Left lobe of liver (tissue), 2 donors: ENCODE data around the gene MDFI. TPM values are rescaled to one million over a fixed set of nuclear protein-coding genes. Genes with fewer than 3 reads are reported as not detected.
"Not testable (repeated sequence)": the region's sequence is repeated elsewhere in the genome, so short reads cannot be mapped to it uniquely, and the experiment has no call there.

Experiments used
- ATAC-seq: fragments of 200-7000 bp; cut with Tn5 transposase; one replicate; pipeline ENCODE4 v1.9.1; 2020; ENCODE audit warnings: mild to moderate bottlenecking, moderate library complexity
- DNase-seq: peaks from one replicate; pipeline ENCODE4 v3.0.0-alpha.2; 2020; ENCODE audit warnings: low spot score
- total RNA-seq: library from RNA; stranded (reverse); gene quantifications from one replicate; pipeline ENCODE4 v1.2.1, GENCODE V29; 2021
- donor health status: DM: no; HTN: no; CAD: no; lungs with moderate emphysema.
- donor health status: DM: no; HTN: yes; CAD: no.

Gene MDFI
- total RNA-seq, 1 donor from 2014 or later, result not detected

DNA sequence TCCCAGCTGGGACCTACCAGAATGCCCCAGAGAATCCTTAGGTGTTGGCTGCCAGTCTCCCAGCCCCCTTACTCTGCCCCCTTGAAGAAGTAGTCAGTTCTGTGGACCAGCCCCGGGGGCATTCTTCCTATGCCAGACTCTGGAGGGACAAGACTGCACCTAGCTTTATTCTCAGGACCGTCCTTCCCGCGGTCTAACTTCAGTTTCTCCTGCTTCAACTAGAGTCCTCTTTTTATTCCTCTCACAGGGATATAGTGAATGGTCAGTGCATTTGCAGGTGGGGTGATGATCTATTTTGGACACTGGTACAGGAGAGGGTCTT, 35.9 kb upstream of the MDFI start:
- ATAC-seq (no peak), DNase-seq (no peak)

DNA sequence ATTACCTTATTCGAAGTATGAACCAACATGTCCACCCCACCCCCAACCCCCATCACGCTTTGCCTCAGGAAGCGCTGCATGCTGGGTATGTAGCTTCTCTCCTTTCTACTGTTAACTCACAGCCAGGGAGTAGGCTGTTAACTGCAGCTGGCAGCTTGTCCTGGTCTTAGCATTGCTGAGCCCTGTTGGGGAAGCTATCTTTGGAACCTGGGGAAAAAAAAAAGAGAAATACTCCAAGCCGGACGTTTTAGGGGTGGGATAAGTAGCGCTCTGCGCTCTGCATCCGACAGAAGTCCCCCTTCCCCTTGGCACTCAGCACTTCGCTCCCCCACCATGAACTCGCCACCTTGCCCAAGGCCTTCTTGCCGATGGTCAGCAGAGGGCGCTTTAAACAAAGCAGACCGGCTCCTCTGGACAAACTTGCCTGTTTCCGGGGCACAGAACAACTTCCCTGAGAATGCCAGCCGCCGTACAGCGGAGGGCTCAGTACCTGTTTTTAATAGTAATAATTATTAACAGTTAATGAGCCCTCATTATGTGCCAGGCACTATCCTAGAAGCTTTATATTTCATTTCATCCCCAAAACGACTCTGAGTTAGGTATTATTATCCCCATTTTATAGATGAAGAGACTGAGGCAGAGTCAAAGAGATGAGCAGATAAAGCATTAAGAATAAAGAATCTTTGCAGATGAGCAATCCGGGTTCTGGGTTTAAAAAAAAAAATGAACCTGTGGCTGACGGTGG, 35.2 kb upstream of the MDFI start:
- ATAC-seq, result peak; percentile 83
- peak; percentile 76 for DNase-seq

DNA sequence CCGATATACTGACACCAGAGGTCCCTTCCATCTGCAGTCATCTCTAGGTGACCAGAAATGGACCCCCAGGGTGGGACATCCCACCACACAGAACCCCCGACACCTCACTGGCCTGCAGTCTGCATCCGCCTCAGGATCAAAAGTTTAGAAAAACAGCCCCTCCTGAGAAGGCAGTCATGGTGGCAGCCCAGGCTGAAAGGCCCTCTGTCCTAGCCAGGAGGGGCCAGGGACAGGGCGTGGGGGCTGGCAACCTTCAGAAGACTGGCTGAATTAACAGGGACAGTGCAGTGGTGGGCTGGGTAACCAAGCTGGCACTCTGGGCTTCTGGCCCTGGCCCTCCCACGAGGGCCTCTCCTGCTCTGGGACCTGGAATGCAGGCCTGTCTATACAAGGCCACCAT, 34.3 kb upstream of the MDFI start:
- DNase-seq, result no peak
- no peak for ATAC-seq

DNA sequence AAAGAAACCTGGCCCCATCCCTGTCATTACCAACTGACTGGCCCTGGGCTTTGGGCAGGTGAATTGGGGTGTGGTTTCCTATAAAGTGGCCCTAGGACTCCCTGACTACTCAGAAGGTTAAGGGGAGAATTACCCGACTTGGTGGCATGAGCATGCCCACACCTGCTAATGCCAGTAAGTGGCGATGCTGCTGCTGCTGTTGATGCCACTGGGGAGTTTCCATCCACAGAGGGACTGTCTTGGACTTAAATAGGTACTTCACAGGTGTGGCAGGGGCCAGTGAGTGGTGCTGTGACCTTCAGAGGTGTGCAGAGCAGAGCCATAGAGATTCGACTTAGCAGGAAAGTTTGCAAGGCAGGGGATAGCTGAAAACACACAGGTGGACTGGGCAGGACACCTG, 32.6 kb upstream of the MDFI start:
- no peak for DNase-seq
- ATAC-seq, result no peak

DNA sequence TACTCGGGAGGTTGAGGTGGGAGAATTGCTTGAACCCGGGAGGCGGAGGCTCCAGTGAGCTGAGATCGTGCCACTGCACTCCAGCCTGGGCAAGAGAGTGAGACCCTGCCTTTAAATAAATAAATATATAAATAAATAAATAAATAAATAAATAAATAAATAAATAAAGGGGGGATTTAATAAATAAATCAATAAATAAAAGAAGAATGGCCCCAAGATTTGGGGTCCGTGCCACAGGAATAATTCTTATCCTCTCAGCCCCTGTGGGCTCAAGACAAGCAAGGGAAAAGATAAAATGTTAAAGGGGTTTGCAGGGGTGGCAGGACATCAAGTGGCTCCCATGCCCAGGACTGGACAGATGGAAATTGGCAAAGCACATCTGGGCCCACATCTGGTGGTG, 31.2 kb upstream of the MDFI start:
- no peak for DNase-seq
- no peak for ATAC-seq

DNA sequence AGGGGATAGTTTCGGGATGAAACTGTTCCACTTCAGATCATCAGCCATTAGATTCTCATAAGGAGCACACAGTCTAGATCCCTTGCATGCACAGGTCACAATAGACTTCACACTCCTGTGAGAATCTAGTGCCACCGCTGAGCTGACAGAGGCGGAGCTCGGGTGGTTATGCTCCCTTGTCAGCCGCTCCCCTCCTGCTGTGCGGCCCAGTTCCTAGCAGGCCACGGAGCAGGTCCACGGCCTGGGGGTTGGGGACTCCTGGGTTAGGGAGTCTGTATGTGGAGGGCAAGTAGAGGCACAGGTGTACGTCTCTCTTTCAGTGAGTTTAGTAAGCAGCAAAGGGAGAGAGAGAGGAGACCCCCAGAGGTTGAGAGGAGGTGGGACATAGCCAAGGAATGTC, 30.5 kb upstream of the MDFI start:
- ATAC-seq, result no peak
- DNase-seq, result no peak

DNA sequence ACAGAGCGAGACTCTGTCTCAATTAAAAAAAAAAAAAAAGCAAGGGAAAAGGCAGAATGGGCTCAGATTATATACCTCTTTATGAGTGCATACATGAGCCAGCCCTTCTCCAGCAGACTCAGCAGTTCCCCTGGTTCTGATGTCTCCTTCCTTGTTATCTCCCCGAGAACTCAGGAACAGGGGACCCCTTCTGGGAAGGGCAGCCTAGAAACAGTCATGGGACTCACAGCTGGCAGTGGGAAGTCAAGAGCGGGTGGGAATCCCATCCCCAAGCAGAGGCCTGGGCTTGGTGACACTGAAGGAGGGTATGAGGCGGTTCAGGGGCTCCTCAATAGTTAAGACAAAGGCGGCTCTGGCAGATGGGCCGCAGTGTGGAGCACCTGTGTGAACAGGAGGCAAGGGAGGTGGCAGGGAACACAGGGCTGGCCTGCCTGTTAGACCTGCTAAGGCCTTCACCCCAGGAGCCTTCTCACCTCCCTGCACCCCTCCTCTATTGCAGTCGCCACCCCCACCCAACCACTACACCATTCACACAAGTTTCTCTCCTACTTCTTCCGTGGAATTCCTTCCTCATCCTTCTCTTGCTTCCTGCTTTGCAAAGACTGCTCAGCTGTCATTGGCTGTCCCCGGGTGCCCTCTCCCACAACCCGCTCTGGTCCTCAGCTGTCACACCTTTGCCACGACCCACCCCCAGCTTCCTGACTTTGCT, 29.7 kb upstream of the MDFI start:
- ATAC-seq, result no peak
- no peak for DNase-seq

DNA sequence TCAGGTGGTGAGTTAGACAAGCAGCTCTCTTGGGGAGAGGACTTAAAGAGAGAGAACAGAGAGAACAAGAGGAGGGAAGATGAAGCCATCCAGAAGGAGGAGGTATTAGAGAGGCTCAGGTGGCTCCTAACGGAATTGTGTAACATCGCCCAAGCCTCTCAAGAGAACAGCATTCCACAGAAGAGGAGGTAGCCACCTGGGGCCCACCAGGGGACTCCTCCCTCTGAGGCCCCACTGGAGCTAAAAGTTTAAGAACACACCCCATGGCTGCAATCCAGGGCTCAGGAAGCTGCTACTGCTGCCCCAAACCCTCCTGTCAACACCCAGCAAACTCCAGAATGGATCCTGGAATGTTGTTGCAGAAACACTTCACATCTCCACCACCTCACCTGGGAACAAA, 23.6 kb upstream of the MDFI start:
- DNase-seq (no peak), ATAC-seq (no peak)

DNA sequence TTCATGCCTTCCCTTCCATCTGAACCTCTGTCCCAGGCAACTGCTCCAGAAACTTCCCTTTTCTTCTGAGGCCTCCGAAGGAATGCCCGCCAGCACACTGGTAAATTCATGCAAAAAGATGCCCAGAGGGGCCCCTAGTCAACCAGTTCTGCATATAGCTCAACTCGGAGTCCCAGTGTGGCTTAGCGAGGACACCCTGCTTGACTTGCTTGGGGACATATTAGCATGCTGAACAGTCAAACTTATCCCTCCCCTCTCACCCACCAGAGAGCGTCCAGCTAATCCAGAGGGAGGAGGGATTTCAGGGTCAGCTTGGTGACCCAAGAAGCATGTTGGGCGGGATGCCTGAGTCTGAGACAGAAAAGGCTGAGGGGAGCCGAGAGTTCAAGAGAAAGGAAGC, 23.0 kb upstream of the MDFI start:
- no peak for ATAC-seq

DNA sequence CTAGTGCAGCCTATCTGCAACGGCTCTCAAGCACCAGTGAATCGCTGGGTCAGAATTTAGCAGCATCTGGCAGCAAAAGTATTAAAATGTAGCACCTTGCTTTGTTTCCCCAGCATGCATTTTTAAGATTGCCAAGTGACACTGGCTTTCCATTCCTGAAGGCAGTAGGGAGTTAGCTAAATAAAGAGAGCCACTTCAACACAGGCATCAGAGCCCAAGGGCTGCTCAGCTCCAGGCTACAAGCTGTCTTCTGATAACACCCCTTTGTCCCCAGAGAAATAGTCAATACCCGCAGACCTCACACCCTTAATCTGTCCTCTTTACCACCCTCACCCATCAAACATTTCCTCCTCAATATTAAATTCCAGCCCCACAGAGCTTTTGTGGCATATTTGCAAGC, 19.7 kb upstream of the MDFI start:
- no peak for ATAC-seq
- no peak for DNase-seq

More for the DNA sequence above, 23.0 kb upstream of the MDFI start:
- DNase-seq, result no peak

DNA sequence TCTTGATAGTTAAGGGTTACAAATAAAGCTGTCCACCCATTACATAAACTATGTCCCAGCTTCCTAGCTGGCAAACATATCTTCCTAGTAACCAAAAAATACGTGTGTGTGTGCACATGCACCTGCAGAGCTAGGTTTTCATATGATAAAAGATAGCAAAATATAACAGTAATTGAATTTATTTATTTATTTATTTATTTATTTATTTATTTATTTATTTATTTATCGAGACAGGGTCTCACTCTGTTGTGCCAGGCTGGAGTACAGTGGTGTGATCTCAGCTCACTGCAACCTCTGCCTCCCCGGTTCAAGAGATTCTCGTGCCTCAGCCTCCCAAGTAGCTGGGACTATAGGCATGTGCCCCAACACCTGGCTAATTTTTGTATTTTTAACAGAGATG, 19.1 kb upstream of the MDFI start:
- ATAC-seq, DNase-seq: not testable (repeated sequence)

DNA sequence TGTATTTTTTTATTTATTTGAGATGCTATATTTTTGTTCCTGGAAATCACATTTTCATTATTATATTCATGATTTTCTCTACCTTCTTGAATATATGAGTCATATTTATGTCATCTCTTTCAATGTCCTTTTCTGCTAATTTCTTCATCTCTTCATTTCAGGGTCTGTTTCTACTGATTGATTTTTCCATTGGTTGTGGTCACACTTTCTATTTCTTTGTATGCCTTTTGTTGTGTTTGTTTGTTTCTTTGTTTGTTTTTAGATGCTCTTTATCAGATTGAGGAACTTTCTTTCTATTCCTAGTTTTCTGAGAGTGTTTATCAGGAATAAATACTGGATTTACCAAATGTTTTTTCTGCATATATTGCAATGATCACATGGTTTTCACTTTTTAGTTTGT, 16.9 kb upstream of the MDFI start:
- DNase-seq, result no peak
- ATAC-seq, result no peak

DNA sequence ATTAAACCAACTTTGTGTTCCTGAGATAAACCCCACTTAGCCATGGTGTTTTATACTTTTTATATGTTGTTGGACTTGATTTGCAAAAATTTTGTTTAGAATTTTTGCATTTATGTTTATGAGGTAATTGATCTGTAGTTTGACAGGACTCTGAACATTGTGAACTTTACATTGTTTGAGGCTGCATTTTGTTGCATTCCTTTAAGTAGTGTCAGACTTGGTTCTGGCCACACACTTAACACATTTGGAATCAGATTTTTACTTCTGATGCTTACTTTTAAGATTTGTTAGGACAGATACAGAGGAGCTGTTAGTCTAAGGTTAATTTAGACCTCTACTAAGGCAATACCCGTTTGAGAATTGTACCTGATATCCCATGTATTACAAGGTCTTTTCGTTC, 16.5 kb upstream of the MDFI start:
- DNase-seq (no peak), ATAC-seq (no peak)

DNA sequence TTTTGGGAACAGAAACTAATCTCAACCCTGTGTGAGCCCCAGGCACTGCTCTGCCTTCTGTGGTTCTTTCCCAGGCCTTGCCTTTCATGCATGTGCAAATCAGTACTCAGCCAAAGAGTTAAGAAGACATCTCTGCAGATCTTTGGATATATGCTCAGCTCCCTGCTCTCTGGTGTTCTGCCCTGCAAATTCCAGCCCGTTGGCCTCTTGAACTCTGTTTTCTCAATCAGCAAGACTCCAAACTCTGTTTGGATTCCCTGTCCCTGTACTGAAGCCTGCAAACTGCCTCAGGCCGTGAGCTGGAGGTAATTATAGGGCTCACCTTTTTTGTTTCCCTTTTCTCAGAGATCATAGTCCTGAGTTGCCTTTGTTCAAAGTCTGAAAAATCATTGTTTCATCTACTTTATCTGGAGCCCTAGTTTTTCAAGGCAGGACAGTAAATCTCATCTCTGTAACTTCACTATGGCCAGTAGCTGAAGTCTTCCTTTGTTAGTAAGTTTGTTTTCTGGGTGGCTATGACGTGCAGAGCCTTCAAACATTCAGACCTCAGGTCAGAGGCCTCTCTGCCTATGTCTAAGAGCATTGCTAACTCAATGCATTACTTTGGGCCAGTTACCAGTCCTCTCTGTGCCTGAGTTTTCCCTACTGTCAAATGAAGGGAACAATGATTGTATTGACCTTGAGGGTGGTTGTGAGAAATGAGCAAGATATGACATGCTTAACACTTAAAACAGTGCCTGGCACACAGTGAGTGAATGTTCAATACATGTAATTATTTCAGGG, 15.9 kb upstream of the MDFI start:
- ATAC-seq (peak; percentile 47), DNase-seq (no peak)

DNA sequence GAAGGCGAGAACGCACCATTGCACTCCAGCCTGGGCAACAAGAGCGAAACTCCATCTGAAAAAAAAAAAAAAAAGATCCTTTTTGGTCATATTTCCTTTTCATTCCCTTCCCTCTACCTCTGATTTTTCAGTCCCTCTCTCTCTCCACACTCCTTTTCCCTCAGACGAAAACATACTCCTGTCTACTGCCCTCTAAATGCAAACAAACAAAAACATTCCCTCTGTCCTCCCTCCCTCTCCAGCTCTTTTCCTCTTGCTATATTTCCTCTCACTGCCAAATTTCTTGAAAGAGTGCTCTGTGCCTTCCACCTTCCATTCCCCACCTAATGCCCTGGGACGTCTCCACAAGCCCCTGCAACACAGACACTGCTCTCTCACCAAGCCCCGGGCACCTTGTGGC, 14.9 kb upstream of the MDFI start:
- DNase-seq (no peak), ATAC-seq (no peak)

DNA sequence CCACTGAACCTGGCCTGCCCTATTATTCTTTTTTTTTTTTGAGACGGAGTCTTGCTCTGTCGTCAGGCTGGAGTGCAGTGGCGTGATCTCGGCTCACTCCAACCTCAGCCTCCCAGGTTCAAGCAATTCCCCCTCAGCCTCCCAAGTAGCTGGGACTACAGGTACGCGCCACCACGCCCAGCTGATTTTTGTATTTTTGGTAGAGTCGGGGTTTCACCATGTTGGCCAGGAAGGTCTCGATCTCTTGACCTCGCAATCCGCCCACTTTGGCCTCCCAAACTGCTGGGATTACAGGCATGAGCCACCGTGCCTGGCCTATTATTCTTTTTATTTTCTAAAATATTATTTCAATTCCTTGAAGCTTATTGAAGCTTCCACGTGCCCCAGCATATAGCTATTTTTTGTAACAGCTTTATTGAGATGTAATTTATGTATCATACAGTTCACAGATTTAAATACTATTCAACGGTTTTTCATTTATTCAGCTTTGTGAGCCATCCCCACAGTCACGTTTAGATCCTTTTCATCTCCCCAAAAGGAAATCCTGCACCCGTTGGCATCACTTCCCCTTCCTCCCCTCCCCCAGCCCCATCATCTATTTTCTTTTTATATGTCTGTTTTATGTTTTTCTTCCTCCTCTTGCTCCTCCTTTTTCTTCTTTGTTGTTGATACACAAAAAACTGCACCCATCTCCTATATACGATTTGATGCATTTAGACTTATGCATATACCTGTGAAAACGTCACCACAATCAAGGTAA, 13.5 kb upstream of the MDFI start:
- no peak for DNase-seq
- no peak for ATAC-seq

DNA sequence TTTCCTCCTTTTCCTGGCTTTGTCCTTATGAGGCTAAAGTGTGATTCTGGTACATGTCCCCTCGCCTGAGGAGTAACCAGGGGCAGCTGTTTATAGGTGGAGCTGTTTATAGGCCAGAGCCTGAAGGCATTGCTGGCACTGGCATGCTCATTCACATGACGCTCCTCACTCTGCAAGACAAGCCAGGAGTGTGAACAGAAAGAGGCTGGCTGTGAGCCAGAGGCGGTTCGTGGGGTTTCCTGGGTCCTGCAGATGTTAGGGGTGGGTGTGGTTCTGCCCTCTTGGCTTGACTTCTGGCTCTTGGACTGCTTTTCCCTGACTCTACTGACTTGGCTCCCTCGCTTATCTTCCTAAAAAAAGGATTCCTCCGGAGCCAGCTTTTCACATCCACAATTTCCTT, 12.8 kb upstream of the MDFI start:
- DNase-seq, result no peak
- ATAC-seq, result no peak

DNA sequence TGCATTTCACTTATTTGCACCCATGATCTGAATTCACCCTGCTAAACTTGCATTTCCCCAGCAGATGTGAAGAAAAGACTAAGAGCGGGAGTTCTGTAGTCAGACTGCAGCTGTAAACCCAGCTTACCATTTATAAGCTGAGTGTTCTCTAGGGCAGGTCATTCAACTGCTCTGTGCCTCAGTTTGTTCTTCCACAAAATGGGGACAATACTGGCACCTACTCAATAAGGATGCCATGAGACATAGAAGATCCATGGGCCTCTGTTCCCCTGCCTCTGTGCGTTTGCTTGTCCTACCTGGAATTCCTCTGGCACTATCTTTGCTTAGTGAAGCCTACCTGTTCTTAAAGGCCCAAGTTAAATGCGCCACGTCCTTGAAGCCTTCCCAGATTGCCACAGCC, 12.2 kb upstream of the MDFI start:
- DNase-seq (no peak), ATAC-seq (no peak)

DNA sequence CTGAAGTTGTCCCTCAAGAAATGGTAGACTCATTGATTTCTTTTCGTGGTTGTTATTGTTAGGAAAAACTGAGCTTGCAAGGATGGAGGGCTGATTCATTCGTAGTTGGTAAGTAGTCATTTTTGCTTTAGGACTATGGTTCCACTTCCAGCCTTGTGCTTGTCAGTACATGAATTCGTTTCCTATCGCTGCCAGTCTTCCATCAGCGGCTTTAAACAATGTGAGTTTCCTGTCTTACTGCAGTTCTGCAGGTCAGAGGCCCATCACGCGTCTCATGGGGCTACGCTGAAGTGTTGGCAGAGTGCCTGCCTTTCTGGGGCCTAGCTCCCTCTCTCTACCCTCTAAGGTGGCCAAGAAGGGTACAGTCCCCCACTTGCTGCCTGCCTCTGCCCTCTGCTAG, 11.4 kb upstream of the MDFI start:
- no peak for DNase-seq
- no peak for ATAC-seq

DNA sequence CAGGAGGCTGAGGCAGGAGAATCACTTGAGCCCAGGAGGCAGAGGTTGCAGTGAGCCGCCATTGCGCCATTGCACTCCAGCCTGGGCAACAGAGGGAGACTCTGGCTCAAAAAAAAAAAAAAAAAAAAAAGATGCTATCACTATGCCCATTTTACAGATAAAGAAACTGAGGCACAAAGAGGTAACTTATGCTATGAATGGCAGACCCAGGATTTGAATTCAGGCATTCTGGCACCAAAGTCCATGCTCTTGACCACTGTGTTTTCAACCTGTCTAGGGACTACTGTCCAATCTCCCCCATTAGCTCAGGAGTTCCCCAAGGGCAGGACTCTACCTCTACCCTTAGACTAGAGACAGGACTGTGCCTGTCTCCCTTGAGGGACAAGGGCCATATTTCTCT, 9.1 kb upstream of the MDFI start:
- no peak for ATAC-seq
- DNase-seq, result no peak

DNA sequence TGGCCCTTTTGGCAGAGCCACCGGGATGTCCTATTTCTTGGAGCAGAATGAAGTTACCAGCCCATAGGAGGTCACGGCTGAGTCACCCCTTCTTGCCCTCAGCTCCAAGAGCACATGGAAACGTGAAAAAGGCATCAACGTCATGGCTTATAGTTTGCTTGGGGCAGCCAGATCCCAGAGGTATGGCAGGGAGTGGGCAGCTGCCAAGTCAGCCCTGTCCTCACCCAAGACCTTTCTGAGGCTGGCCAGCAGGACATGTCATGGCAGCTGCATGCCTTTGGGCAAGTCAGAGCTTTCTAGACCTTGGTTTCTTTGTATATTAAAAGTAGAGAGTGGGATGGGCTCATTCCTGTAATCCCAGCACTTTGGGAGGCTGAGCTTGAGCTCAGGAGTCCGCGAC, 8.2 kb upstream of the MDFI start:
- DNase-seq (no peak), ATAC-seq (no peak)
